DMS153 (cell line): ENCODE data around the gene DYRK1B.
A peak's percentile ranks its signal among the peaks of the same experiment; 100 is the strongest.

Source experiments
- DNase-seq: peaks from one replicate; lab custom pipeline; 2025; lab: John Stamatoyannopoulos, UW

The DYRK1B gene

DNA sequence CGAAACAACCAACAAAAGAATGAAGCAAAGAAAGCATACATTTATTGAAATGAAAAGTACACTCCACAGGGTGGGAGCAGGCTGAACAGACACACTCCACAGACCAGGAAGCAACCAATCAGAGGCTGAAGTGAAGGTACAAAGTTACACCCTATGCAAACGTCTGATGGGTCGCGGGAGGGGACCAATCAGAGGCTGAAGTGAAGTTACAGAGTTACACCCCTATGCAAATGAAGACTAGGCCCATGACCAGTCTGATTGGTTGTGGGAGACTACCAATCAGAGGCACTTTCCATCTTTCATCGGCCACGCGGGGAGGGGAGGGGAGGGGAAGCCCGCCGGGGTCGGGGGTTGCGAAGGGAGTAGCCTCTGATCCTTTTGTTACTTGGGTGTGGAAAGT lies 24.6 kb upstream of the DYRK1B start:
- DNase-seq, result no peak

DNA sequence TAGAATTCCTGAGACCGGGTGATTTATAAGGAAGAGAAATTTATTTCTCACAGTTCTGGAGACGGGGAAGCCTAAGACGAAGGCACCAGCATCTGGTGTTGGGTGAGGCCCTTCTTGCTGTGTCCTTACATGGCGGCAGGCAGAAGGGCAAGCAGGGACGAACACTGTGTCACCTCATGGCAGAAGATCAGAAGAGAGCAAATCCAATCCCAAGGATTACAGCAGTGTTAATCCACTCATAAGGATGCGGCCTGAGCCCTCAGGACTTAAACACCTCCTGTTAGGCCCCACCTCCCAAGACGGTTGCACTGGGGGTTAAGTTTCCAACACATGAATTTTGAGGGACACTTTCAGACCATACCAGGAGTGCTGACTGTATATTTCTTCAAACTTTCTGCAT lies 18.9 kb upstream of the DYRK1B start:
- DNase-seq, result no peak

DNA sequence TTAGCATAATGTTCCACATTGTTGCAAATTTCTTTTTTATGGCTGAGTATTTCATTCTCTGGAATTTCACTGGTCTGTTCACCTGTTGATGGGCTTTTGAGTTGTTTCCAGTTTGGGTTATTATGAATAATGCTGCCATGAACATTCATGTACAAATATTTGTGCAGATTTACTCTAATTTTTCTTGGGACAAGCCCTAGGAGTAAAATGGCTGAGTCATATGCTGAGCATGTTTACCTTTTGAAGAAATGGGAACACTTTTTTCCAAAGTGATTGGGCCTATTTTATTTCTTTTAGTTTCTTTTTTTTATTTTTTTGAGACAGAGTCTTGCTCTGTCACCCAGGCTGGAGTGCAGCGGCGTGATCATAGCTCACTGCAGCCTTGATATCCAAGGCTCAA lies 16.9 kb upstream of the DYRK1B start:
- DNase-seq, result no peak

- DNase-seq, result no peak
These were observed 14.4 kb upstream of the DYRK1B start for GRCh38 chr19:39848392-39848791.

DNA sequence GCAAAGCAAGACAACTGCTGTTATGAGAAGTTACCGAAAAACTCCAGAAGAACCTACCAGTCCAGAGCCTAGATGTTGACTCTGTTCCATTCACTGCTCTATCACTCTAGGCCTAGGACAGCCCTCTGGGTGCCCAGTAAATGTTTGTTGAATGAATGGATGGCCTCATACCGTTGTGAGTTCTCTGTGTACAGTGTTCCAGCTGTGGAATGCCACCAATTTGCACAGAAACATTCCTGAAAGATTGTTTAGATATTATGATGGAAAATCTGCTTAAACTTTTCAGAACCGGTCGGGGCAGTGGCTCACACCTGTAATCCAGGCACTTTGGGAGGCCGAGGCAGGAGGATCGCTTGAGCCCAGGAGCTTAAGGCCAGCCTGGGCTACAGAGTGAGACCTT lies 13.6 kb upstream of the DYRK1B start:
- DNase-seq, result no peak

DNA sequence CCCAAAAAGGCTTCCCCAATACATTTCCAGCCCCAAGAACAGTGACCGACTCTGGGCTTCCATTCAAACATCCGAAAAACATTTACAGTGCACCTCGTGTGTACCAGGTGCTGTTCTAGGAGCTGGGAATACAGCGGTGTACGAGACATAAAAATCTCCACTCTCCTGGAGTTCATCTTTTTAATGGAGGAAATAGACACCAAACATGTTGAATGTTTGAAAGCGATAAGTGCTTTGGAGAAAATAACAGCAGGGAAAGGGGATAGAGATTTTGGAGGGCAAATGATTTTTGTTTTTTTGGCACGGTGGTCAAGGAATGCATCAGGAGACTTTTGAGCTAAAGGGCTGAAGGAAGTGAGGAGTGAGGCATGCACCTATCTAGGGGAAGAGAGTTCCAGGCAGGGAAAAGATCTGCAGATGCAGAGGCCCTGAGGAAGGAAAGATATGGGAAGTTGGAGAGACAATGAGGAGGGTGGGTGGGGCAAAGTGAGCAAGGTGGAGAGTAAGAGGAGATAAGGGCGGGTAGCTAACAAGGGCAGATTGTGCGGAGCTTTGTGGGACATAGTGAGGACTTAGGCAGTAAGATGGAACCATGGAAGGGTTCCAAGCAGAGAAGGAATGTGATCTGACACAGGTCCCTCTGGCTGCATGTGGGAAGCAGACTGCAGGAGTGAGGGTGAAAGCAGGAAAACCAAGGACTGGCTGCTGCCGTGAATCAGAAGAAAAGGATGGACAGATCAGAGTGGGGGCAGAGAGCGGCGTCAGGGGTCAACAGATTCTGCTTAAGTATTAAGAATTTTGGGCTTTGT lies 12.9 kb upstream of the DYRK1B start:
- DNase-seq, result no peak

- DNase-seq, result peak; percentile 82
These were observed 12.1 kb upstream of the DYRK1B start, which contains the start of gene FBL for GRCh38 chr19:39845933-39846677. Gene FBL (minus strand): TSS chr19:39846379. CDS start chr19:39846300, 79 bp downstream.

GRCh38 chr19:39845584-39845932 lies 11.6 kb upstream of the DYRK1B start:
- DNase-seq, result no peak

DNA sequence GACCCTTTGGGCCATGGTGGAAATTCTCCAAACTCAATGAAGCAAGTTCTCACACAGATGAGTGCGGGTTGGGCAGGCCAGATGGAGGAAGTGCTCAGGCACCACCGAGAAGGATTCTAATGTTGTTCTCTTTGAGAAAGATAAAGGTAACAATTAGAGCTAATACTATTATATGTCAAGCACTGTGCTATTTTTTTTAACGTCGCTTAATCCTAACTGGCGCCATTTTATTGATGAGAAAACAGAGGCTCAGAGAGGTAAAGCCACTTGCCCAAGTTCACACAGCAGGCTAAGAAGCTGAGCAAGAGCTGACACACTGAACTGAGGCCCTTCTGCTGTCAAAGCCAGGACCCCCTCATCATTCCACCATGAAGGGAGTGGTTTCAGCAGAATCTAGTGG lies 11.2 kb upstream of the DYRK1B start:
- no peak for DNase-seq

GRCh38 chr19:39843919-39844793 lies 10.2 kb upstream of the DYRK1B start:
- DNase-seq, result no peak

GRCh38 chr19:39842693-39843435 lies 8.9 kb upstream of the DYRK1B start:
- DNase-seq, result no peak

- no peak for DNase-seq
These were observed 7.1 kb upstream of the DYRK1B start for GRCh38 chr19:39841041-39841440.

- DNase-seq, result no peak
These were observed 6.5 kb upstream of the DYRK1B start for GRCh38 chr19:39840492-39840891.

GRCh38 chr19:39839678-39840327 lies 5.8 kb upstream of the DYRK1B start:
- no peak for DNase-seq

DNA sequence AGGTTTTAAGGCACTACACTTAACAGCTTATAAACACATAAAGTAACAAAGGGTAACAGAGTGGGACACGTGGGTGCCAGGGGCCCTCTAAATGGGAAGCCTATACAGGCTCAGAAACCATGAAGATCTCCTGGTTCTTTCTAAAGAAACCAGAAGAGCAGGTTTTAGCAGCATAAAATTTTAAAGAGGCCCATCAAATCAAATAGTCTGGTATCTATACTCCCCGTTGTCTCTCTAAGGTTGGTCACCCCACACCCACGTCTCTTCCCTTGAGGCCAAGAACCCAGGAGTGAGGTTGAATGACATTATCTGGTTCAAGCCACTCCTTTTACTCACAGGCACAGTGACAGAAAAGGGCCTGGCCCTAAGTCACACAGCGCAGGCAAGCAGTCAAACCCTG lies 4.6 kb upstream of the DYRK1B start:
- no peak for DNase-seq

GRCh38 chr19:39837978-39838377 lies 4.0 kb upstream of the DYRK1B start:
- DNase-seq, result no peak

DNA sequence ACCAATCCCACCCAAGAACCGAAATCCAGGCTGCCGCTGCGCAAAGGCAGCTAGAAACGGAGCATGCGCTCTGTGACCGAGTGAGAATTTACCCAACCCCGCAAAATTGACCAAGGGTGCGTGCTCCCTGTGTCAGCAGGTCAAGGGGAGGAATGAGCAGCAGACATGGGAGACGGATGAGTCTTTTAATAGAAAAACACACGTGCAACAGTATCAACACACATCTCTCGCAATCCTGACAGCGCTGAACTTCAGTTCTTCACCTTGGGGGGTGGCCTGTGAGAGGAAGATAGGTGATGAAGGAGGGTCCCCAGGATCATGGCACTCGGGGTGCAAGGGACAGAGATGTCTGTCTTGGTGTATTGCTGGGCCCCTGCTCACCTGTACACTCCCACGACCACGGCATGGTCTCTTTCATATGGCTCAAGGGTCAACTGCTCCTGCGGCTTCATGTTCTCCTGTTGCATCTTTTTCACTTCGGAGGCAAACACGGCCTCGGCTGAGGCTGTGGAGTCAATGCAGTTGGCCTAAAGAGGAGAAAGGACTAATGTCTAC lies 402 bp upstream of the DYRK1B start:
- DNase-seq, result no peak

DNA sequence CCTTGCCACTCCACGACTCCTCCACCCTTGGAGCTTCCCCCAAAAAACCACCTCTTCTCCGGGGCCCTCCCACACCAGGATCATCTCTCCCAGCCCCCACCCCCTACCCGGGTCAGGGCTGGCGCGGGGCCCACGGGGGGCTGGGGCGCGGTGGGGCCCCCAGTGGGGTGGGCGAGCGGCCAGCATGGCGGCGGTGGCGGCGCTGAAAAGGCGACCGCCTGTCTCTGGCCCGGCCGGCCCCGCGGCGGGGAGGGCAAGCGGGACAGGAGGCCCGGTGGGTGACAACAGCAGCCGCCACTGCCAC lies 850 bp downstream of the DYRK1B start:
- DNase-seq, result no peak

GRCh38 chr19:39832341-39833083 lies 1.4 kb downstream of the DYRK1B start:
- DNase-seq, result no peak

- DNase-seq, result no peak
These were observed 2.3 kb downstream of the DYRK1B start for GRCh38 chr19:39831679-39832078.
